Measurements from ENCODE around the gene DNAJA3. TPM values are rescaled to one million over a fixed set of nuclear protein-coding genes. Genes with fewer than 3 reads are reported as not detected.

DNAJA3 gene
- 10 to 100 TPM; 36.9 to 38.5 TPM for total RNA-seq
- polyA plus RNA-seq, result 10 to 100 TPM; 24.8 to 34.2 TPM
- long read RNA-seq, donor 1, transcript DNAJA3-202 (11 exons, 2,591 nt), result major isoform, 7 of 17 reads
- long read RNA-seq, donor 1, partial matches to known transcripts, result 5 of 17 reads
- long read RNA-seq, donor 1, other reads (novel, unspliced or antisense), result 0 of 17 reads
- long read RNA-seq, donor 2, partial matches to known transcripts, result 0 of 2 reads
- long read RNA-seq, donor 2, other reads (novel, unspliced or antisense), result 0 of 2 reads
- long read RNA-seq, donor 3, partial matches to known transcripts, result 0 of 3 reads
- long read RNA-seq, donor 3, other reads (novel, unspliced or antisense), result 0 of 3 reads
- long read RNA-seq, donor 4, partial matches to known transcripts, result 0 of 2 reads
- long read RNA-seq, donor 4, other reads (novel, unspliced or antisense), result 0 of 2 reads
- long read RNA-seq, donor 5, partial matches to known transcripts, result 0 of 9 reads
- long read RNA-seq, donor 5, other reads (novel, unspliced or antisense), result 0 of 9 reads

- peaks cover 0 to 5% (median 0%) of the 10 kb centered on the region in 4 donors for H3K36me3 ChIP-seq (ENCODE audit: control insufficient read depth in 4 of 4, insufficient read depth in 4 of 4, low read length in 4 of 4)
- no peaks in the 10 kb centered on the region for H3K9me3 ChIP-seq (ENCODE audit: control insufficient read depth in 4 of 4, insufficient read depth in 3 of 4, low read length in 3 of 4)
- peak within 1 kb of the TSS; percentile 91 for H3K4me3 ChIP-seq
- 0% methylated on average over 61 to 68 of the region's 68 CpGs for WGBS, 2 donors
- peak within 1 kb of the TSS; percentile 91 to 98 for H3K27ac ChIP-seq (ENCODE audit: low read depth in 1 of 2, low read length in 1 of 2)
- ATAC-seq (ENCODE audit: insufficient read depth, low FRiP score) (peak; percentile 96), DNase-seq (peak; percentile 93 to 97 (median 96))
- H3K27me3 ChIP-seq (ENCODE audit: control insufficient read depth in 3 of 3, insufficient read depth in 3 of 3, low read length in 2 of 3), result no peaks in the 10 kb centered on the region
- no peak for TF ChIP-seq CTCF (IDR thresholded peaks at IDR 0.05; ENCODE audit: control extremely low read depth, extremely low read depth)
- peak within 1 kb of the TSS; percentile 82 to 100 for H3K9ac ChIP-seq (ENCODE audit: insufficient read depth in 1 of 2, low read length in 2 of 2)
- peaks cover 0 to 15% (median 7%) of the 10 kb centered on the region in 5 donors for H3K4me1 ChIP-seq (ENCODE audit: control insufficient read depth in 5 of 5, insufficient read depth in 5 of 5, low read length in 5 of 5)
Observed at GRCh38 chr16:4425378-4426020, at the start of gene DNAJA3. Gene DNAJA3, plus strand, starts transcription at chr16:4425868. Its CDS starts 14 bp downstream, at chr16:4425882.

GRCh38 chr16:4376126-4376892 is 49.4 kb upstream of the DNAJA3 start:
- no peak overlapping the region for H3K9ac ChIP-seq (ENCODE audit: insufficient read depth in 1 of 2, low read length in 2 of 2)
- peak; percentile 85 to 92 (median 89) for DNase-seq
- no peaks in the 10 kb centered on the region for H3K27me3 ChIP-seq (ENCODE audit: control insufficient read depth in 3 of 3, insufficient read depth in 3 of 3, low read length in 2 of 3)
- TF ChIP-seq CTCF (IDR thresholded peaks at IDR 0.05; ENCODE audit: control extremely low read depth, extremely low read depth), result no peak
- peaks cover 0 to 22% (median 3%) of the 10 kb centered on the region in 4 donors for H3K36me3 ChIP-seq (ENCODE audit: control insufficient read depth in 4 of 4, insufficient read depth in 4 of 4, low read length in 4 of 4)
- WGBS, 2 donors, result 51 to 76% methylated on average over 29 to 31 of the region's 31 CpGs
- peaks cover 7 to 60% (median 36%) of the 10 kb centered on the region in 5 donors for H3K4me1 ChIP-seq (ENCODE audit: control insufficient read depth in 5 of 5, insufficient read depth in 5 of 5, low read length in 5 of 5)
- ATAC-seq (ENCODE audit: insufficient read depth, low FRiP score), result peak; percentile 7
- peak overlapping the region; percentile 51 to 90 for H3K27ac ChIP-seq (ENCODE audit: low read depth in 1 of 2, low read length in 1 of 2)
- H3K9me3 ChIP-seq (ENCODE audit: control insufficient read depth in 4 of 4, insufficient read depth in 3 of 4, low read length in 3 of 4), result no peaks in the 10 kb centered on the region
- no peak overlapping the region for H3K4me3 ChIP-seq

- no peak for TF ChIP-seq CTCF (IDR thresholded peaks at IDR 0.05; ENCODE audit: control extremely low read depth, extremely low read depth)
- 71 to 80% methylated on average over 27 of the region's 27 CpGs for WGBS, 2 donors
- Histone ChIP-seq H3K4me1 (ENCODE audit: control insufficient read depth in 5 of 5, insufficient read depth in 5 of 5, low read length in 5 of 5) (peaks cover 7 to 58% (median 38%) of the 10 kb centered on the region in 5 donors), H3K27me3 (ENCODE audit: control insufficient read depth in 3 of 3, insufficient read depth in 3 of 3, low read length in 2 of 3) (no peaks in the 10 kb centered on the region), H3K36me3 (ENCODE audit: control insufficient read depth in 4 of 4, insufficient read depth in 4 of 4, low read length in 4 of 4) (peaks cover 0 to 29% (median 3%) of the 10 kb centered on the region in 4 donors), H3K27ac (ENCODE audit: low read depth in 1 of 2, low read length in 1 of 2) (peak overlapping the region in 1 of 2 donors; percentile 59), H3K9ac (ENCODE audit: insufficient read depth in 1 of 2, low read length in 2 of 2) (no peak overlapping the region), H3K4me3 (no peak overlapping the region), H3K9me3 (ENCODE audit: control insufficient read depth in 4 of 4, insufficient read depth in 3 of 4, low read length in 3 of 4) (no peaks in the 10 kb centered on the region)
- DNase-seq (peak in 2 of 3 donors; percentile 10 to 37), ATAC-seq (ENCODE audit: insufficient read depth, low FRiP score) (no peak)
Observed at GRCh38 chr16:4376893-4377572, 48.6 kb upstream of the DNAJA3 start.

Measured in lung (tissue), 16 donors.